IPS-20b (cell line): ENCODE results near the gene CELA3B.
"Not testable (repeated sequence)": the region's sequence is repeated elsewhere in the genome, so short reads cannot be mapped to it uniquely, and the experiment has no call there.

ENCODE experiments used
- H3K27ac ChIP-seq: one replicate; pipeline ENCODE4 v1.5.1; 2013; ENCODE audit warnings: low read length
- H3K27me3 ChIP-seq: 2 replicates; pipeline ENCODE4 v1.6.1; 2013; ENCODE audit warnings: mild to moderate bottlenecking, low read length, inconsistent platforms; ENCODE audit not compliant: insufficient read depth
- H3K36me3 ChIP-seq: 2 replicates; pipeline ENCODE4 v1.6.1; 2013; ENCODE audit warnings: low read depth, mild to moderate bottlenecking, inconsistent platforms, low read length, moderate library complexity; ENCODE audit not compliant: insufficient read depth
- H3K4me1 ChIP-seq: 2 replicates; pipeline ENCODE4 v1.6.1; 2013; ENCODE audit warnings: mild to moderate bottlenecking, control low read depth, inconsistent platforms, low read length, moderate library complexity; ENCODE audit not compliant: insufficient read depth
- H3K4me3 ChIP-seq: 2 replicates; pipeline ENCODE4 v1.5.1; 2013; ENCODE audit warnings: mild to moderate bottlenecking, low read length, inconsistent platforms
- H3K9ac ChIP-seq: 2 replicates; pipeline ENCODE4 v1.6.1; 2013; ENCODE audit warnings: low read depth, mild to moderate bottlenecking, inconsistent platforms, low read length, moderate library complexity
- H3K9me3 ChIP-seq: 2 replicates; pipeline ENCODE4 v1.6.1; 2013; ENCODE audit warnings: mild to moderate bottlenecking, low read depth, low read length, inconsistent platforms; ENCODE audit not compliant: insufficient read depth

CELA3B gene

GRCh38 chr1:22026924-22027289 lies 50.1 kb downstream of the CELA3B start:
- Histone ChIP-seq H3K9ac (no peak overlapping the region), H3K36me3 (peaks cover 24% of the 10 kb centered on the region), H3K4me3 (no peak overlapping the region), H3K9me3 (no peaks in the 10 kb centered on the region), H3K27me3 (no peaks in the 10 kb centered on the region), H3K4me1 (peaks cover 9% of the 10 kb centered on the region), H3K27ac (no peak overlapping the region)

GRCh38 chr1:22030057-22030456 lies 53.2 kb downstream of the CELA3B start:
- Histone ChIP-seq H3K36me3 (peaks cover 24% of the 10 kb centered on the region), H3K9me3 (no peaks in the 10 kb centered on the region), H3K9ac (no peak overlapping the region)

GRCh38 chr1:22030473-22030872 lies 53.7 kb downstream of the CELA3B start:
- no peak overlapping the region for H3K27ac ChIP-seq
- no peak overlapping the region for H3K9ac ChIP-seq
- no peak overlapping the region for H3K4me3 ChIP-seq
- H3K36me3 ChIP-seq: peaks cover 24% of the 10 kb centered on the region
- no peaks in the 10 kb centered on the region for H3K9me3 ChIP-seq
- no peaks in the 10 kb centered on the region for H3K27me3 ChIP-seq
- H3K4me1 ChIP-seq: no peaks in the 10 kb centered on the region

More at GRCh38 chr1:22030057-22030456, 53.2 kb downstream of the CELA3B start:
- Histone ChIP-seq H3K4me1 (no peaks in the 10 kb centered on the region), H3K27ac (no peak overlapping the region), H3K4me3 (no peak overlapping the region), H3K27me3 (no peaks in the 10 kb centered on the region)

- Histone ChIP-seq H3K4me1 (no peaks in the 10 kb centered on the region), H3K4me3 (no peak overlapping the region), H3K27me3 (no peaks in the 10 kb centered on the region), H3K36me3 (peaks cover 24% of the 10 kb centered on the region), H3K27ac (no peak overlapping the region), H3K9me3 (no peaks in the 10 kb centered on the region), H3K9ac (no peak overlapping the region)
These were observed 54.6 kb downstream of the CELA3B start for GRCh38 chr1:22031214-22031962.

GRCh38 chr1:22034834-22035233 lies 58.0 kb downstream of the CELA3B start:
- H3K4me1 ChIP-seq, H3K9me3 ChIP-seq, H3K9ac ChIP-seq, H3K4me3 ChIP-seq, H3K27me3 ChIP-seq, H3K27ac ChIP-seq: not testable (repeated sequence)
- peaks cover 16% of the 10 kb centered on the region for H3K36me3 ChIP-seq

- Histone ChIP-seq H3K36me3 (no peaks in the 10 kb centered on the region), H3K9me3 (no peaks in the 10 kb centered on the region), H3K27me3 (no peaks in the 10 kb centered on the region), H3K4me3 (no peak overlapping the region), H3K27ac (no peak overlapping the region), H3K9ac (no peak overlapping the region), H3K4me1 (peaks cover 3% of the 10 kb centered on the region; the same call in 1 of the 2 replicates)
These were observed 60.7 kb downstream of the CELA3B start for GRCh38 chr1:22037520-22037919.

- Histone ChIP-seq H3K27ac (no peak overlapping the region), H3K9ac (no peak overlapping the region), H3K27me3 (no peaks in the 10 kb centered on the region), H3K9me3 (no peaks in the 10 kb centered on the region), H3K4me3 (no peak overlapping the region), H3K4me1 (peaks cover 3% of the 10 kb centered on the region; the same call in 1 of the 2 replicates), H3K36me3 (no peaks in the 10 kb centered on the region)
These were observed 61.2 kb downstream of the CELA3B start for GRCh38 chr1:22038036-22038435.
